CD4-positive, alpha-beta T cell (primary cell): Measurements from ENCODE around the gene CHRNA5. TPM values are rescaled to one million over a fixed set of nuclear protein-coding genes. Genes with fewer than 3 reads are reported as not detected.

ENCODE experiments used
- ATAC-seq: fragments of 200-7000 bp; cut with Tn5 transposase; one replicate; pipeline ENCODE4 v1.10.0; 2022; ENCODE audit warnings: mild to moderate bottlenecking; ENCODE audit not compliant: poor library complexity
- CTCF ChIA-PET: fragments of 350-600 bp; sonication (Branson Sonifier 250); formaldehyde crosslinking; loops from one replicate; lab custom pipeline; 2021; ENCODE audit warnings: antibody characterized with exemption, inconsistent platforms; lab: Charles Lee
- POLR2A ChIA-PET: fragments of 350-600 bp; sonication (Branson Sonifier 250); formaldehyde crosslinking; loops from one replicate; lab custom pipeline; 2021; ENCODE audit warnings: antibody characterized with exemption, inconsistent platforms; lab: Charles Lee
- DNase-seq, 14 experiments: peaks; one replicate each; pipeline ENCODE4 v3.0.0-alpha.2; 2013 to 2020; ENCODE audit warnings: mixed read lengths in 2 of 14
- H3K27ac ChIP-seq, 2 donors: one replicate each; pipeline versions ENCODE4 v1.5.1 to v1.7.0; 2013; ENCODE audit warnings: low read length in 2 of 2, low read depth in 1 of 2, mild to moderate bottlenecking in 1 of 2
- H3K27me3 ChIP-seq, 2 experiments: 1 replicate in 1 of 2; 2 replicates in 1 of 2; pipeline versions ENCODE4 v1.6.1 to v1.7.0; 2013; ENCODE audit warnings: low read length in 2 of 2, control low read depth in 1 of 2, mild to moderate bottlenecking in 1 of 2, moderate library complexity in 1 of 2; ENCODE audit not compliant: insufficient read depth in 2 of 2, control insufficient read depth in 1 of 2
- H3K36me3 ChIP-seq: one replicate; pipeline ENCODE4 v1.6.1; 2013; ENCODE audit warnings: low read length, control low read depth; ENCODE audit not compliant: insufficient read depth
- H3K4me1 ChIP-seq: one replicate; pipeline ENCODE4 v1.6.1; 2013; ENCODE audit warnings: low read length, control low read depth; ENCODE audit not compliant: insufficient read depth
- H3K4me3 ChIP-seq: one replicate; pipeline ENCODE4 v1.5.1; 2013; ENCODE audit warnings: mild to moderate bottlenecking, low read length, moderate library complexity
- H3K9me3 ChIP-seq, 2 experiments: 1 replicate in 1 of 2; 2 replicates in 1 of 2; pipeline versions ENCODE4 v1.6.1 to v1.7.0; 2013; ENCODE audit warnings: low read length in 2 of 2, mild to moderate bottlenecking in 2 of 2, control low read depth in 1 of 2, moderate library complexity in 1 of 2; ENCODE audit not compliant: control insufficient read depth in 1 of 2, insufficient read depth in 1 of 2
- H3K27ac Mint-ChIP-seq: one replicate; pipeline ENCODE4 v1.8.0; 2020; ENCODE audit warnings: mixed read lengths
- H3K27me3 Mint-ChIP-seq: one replicate; pipeline ENCODE4 v1.8.0; 2021; ENCODE audit warnings: mixed read lengths
- H3K36me3 Mint-ChIP-seq: one replicate; pipeline ENCODE4 v1.8.0; 2021; ENCODE audit warnings: low read depth, mixed read lengths
- H3K4me1 Mint-ChIP-seq: one replicate; pipeline ENCODE4 v1.8.0; 2021; ENCODE audit warnings: low read depth, mixed read lengths
- H3K4me3 Mint-ChIP-seq: one replicate; pipeline ENCODE4 v1.8.0; 2020; ENCODE audit warnings: mild to moderate bottlenecking, mixed read lengths
- H3K9me3 Mint-ChIP-seq: one replicate; pipeline ENCODE4 v1.8.0; 2020; ENCODE audit warnings: mixed read lengths
- intact Hi-C, 2 experiments: fragments of 100-400 bp; cut with DNase I in 1 of 2; cut with micrococcal nuclease in 1 of 2; formaldehyde crosslinking; loops; one replicate each; pipeline versions ENCODE4 v1.15.1 to v1.9.0; 2023 to 2025; cut with DNase I, micrococcal nuclease
- total RNA-seq, 174 experiments: library from RNA in 2 of 174; stranded (reverse) in 2 of 174; gene quantifications; one replicate each; pipeline ENCODE4 v1.2.3 and lab custom pipeline; 2021 to 2026
- TF ChIP-seq, protein P1 (sequence below): fragments of 200-600 bp; IDR thresholded peaks from one replicate; pipeline ENCODE4 v1.8.0; 2022; ENCODE audit warnings: antibody characterized with exemption, mild to moderate bottlenecking

Gene CHRNA5
- total RNA-seq, 2 experiments from 2014 or later: 0.25 TPM

DNA sequence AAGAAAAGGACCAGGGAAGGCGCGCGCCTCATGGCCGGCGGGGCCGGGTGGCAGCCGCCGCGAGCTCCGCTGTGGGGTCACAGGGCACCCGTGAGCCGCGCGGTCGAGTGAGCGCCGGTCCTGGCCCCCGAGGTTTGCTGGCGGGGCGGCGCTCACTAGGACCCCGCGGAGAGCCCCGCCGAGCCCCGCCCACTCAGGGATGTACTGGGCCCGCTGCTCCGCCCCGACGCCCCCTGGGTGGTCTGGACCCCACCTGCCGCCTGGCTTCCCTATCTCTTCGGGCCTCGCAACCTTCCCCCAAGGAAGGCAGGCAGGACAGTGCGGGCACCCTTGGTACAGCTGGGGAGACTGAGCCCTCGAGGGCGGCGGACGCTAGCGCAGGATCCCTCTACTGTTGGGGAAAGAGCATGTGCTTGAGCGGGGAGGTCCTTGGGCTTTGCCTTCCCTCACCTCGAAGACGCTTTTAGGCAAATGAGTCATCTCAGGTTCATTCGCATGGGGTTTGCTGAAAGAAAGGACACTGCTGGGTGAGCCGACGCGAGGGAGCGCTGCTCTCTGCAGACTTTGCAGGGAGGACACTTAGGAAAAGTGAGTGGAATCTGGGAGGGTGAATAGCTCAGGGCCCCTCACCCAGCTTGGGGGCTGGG, 75.9 kb downstream of the CHRNA5 start, which contains the start of gene CHRNB4:
Gene CHRNB4, minus strand, starts transcription at position 109 of the 647 bp plus-strand sequence. Its CDS starts 77 bp downstream, at position 32.
- Histone ChIP-seq H3K27me3 (peaks cover 5 to 25% of the 10 kb centered on the region in 2 experiments), H3K36me3 (no peaks in the 10 kb centered on the region), H3K27ac (no peak within 1 kb of the TSS), H3K4me1 (peaks cover 19% of the 10 kb centered on the region), H3K4me3 (peak within 1 kb of the TSS; percentile 37), H3K9me3 (no peaks in the 10 kb centered on the region)
- POLR2A ChIA-PET: no interaction called here
- peak; percentile 58 for ATAC-seq
- peak within 1 kb of the TSS; percentile 81 for H3K4me3 Mint-ChIP-seq
- H3K9me3 Mint-ChIP-seq: no peaks in the 10 kb centered on the region
- H3K27me3 Mint-ChIP-seq: peaks cover 16% of the 10 kb centered on the region
- no peak within 1 kb of the TSS for H3K27ac Mint-ChIP-seq
- H3K4me1 Mint-ChIP-seq: peaks cover 13% of the 10 kb centered on the region
- CTCF ChIA-PET: no interaction called here
- H3K36me3 Mint-ChIP-seq: no peaks in the 10 kb centered on the region
- TF ChIP-seq, protein P1, sequence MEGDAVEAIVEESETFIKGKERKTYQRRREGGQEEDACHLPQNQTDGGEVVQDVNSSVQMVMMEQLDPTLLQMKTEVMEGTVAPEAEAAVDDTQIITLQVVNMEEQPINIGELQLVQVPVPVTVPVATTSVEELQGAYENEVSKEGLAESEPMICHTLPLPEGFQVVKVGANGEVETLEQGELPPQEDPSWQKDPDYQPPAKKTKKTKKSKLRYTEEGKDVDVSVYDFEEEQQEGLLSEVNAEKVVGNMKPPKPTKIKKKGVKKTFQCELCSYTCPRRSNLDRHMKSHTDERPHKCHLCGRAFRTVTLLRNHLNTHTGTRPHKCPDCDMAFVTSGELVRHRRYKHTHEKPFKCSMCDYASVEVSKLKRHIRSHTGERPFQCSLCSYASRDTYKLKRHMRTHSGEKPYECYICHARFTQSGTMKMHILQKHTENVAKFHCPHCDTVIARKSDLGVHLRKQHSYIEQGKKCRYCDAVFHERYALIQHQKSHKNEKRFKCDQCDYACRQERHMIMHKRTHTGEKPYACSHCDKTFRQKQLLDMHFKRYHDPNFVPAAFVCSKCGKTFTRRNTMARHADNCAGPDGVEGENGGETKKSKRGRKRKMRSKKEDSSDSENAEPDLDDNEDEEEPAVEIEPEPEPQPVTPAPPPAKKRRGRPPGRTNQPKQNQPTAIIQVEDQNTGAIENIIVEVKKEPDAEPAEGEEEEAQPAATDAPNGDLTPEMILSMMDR: no peak
- DNase-seq: peak in 4 of 14 experiments; percentile 14 to 19 (median 16)
- intact Hi-C loops: no loop called here

DNA sequence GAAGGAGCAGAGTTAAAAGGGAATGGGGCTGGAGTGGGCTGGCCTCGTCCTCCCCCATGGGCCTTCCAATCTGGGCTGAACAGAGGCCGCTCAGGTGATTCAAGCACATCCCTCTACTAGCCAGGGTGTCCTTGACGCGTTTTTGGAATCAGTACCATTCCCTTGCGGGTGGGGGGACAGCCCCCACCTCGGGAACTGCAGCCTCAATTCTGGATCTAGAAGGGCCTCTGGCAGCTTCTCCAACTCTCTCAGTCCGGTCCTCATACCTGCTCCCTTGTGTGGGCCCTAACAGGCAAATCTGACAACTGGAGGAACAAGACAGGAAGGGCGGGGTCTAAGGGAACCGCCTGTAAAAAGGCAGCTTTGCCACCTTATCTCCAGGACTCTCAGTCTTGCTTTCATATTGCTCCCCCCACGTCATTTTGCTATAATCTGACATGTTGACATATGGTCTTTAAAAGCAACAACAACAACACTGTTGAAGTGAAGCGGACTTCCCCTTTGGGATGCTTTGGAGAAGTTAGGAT, 76.5 kb downstream of the CHRNA5 start:
- POLR2A ChIA-PET: no interaction called here
- no peaks in the 10 kb centered on the region for H3K36me3 ChIP-seq
- Mint-ChIP-seq H3K27me3 (peaks cover 16% of the 10 kb centered on the region), H3K27ac (no peak overlapping the region), H3K36me3 (no peaks in the 10 kb centered on the region), H3K4me3 (peak overlapping the region; percentile 81), H3K4me1 (peaks cover 13% of the 10 kb centered on the region), H3K9me3 (no peaks in the 10 kb centered on the region)
- ATAC-seq (no peak), DNase-seq (no peak)
- no peaks in the 10 kb centered on the region for H3K9me3 ChIP-seq
- TF ChIP-seq, protein P1: no peak
- intact Hi-C loops: no loop called here
- peaks cover 19% of the 10 kb centered on the region for H3K4me1 ChIP-seq
- H3K27me3 ChIP-seq: peaks cover 5 to 25% of the 10 kb centered on the region in 2 experiments
- CTCF ChIA-PET: no interaction called here
- no peak overlapping the region for H3K27ac ChIP-seq
- H3K4me3 ChIP-seq: no peak overlapping the region

DNA sequence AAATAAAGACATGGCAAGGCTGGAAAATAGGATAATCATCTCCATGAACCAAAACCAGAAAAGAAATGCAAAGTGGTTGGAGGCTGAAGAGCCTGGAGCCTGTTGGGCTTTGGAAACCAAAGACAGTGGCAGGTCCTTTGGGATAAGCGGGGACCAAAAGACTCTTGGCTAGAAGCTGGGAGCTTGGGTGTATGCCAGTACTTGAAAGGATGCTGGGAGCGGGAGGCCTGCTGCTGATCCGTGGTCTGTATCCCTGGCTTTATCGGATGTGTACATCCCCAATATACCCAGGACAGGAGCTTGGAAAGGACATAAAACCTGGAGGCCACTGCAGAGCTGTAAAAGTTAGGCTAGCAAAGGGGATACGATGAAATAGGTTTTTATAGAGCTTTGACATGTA, 77.0 kb downstream of the CHRNA5 start:
- Mint-ChIP-seq H3K27ac (no peak overlapping the region), H3K36me3 (no peaks in the 10 kb centered on the region), H3K9me3 (no peaks in the 10 kb centered on the region), H3K27me3 (peaks cover 16% of the 10 kb centered on the region), H3K4me3 (no peak overlapping the region), H3K4me1 (peaks cover 13% of the 10 kb centered on the region)
- CTCF ChIA-PET: no interaction called here
- POLR2A ChIA-PET: no interaction called here
- Histone ChIP-seq H3K4me3 (no peak overlapping the region), H3K9me3 (no peaks in the 10 kb centered on the region), H3K36me3 (no peaks in the 10 kb centered on the region), H3K27me3 (peaks cover 5 to 25% of the 10 kb centered on the region in 2 experiments), H3K27ac (no peak overlapping the region), H3K4me1 (peaks cover 19% of the 10 kb centered on the region)
- ATAC-seq: no peak
- TF ChIP-seq, protein P1: no peak
- intact Hi-C loops: no loop called here
- DNase-seq: no peak

Other genes with a start within 250 kb of the CHRNA5 start
- gene CRABP1, start 225.2 kb upstream of the CHRNA5 start, total RNA-seq: not detected
- 10 to 100 TPM; 84.3 to 89.0 TPM for gene IREB2, start 127.3 kb upstream of the CHRNA5 start, total RNA-seq
- gene HYKK, start 57.9 kb upstream of the CHRNA5 start, total RNA-seq: 1 to 10 TPM; 1.8 to 2.3 TPM
- gene PSMA4, start 25.1 kb upstream of the CHRNA5 start, total RNA-seq: 10 to 100 TPM; 65.5 to 66.4 TPM
- gene CHRNA3, start 55.5 kb downstream of the CHRNA5 start, total RNA-seq: not detected
- gene CHRNB4, start 75.7 kb downstream of the CHRNA5 start, total RNA-seq: not detected
- under 1 TPM; 0.11 to 0.30 TPM for gene ADAMTS7, start 245.9 kb downstream of the CHRNA5 start, total RNA-seq